ENCODE data around the gene BDH2. TPM values are rescaled to one million over a fixed set of nuclear protein-coding genes. Genes with fewer than 3 reads are reported as not detected.

The BDH2 gene
- total RNA-seq, 2 experiments from 2014 or later = 26.3 to 28.2 TPM

GRCh38 chr4:103036169-103036568 lies 63.5 kb downstream of the BDH2 start:
- POLR2A ChIA-PET = interaction anchor here (0.6 to 1.2 kb wide), 5 partner anchors 9 to 1036 kb away, joined by 3 to 7 read pairs (median 4); no protein-coding TSS in a partner anchor
- no peak overlapping the region for H3K27ac ChIP-seq (ENCODE audit: low read depth, low read length, poor library complexity, severe bottlenecking)
- TF ChIP-seq CTCF (conservative IDR thresholded peaks at IDR 0.05; ENCODE audit: low read length) (no peak), EZH2phosphoT487 (IDR thresholded peaks at IDR 0.05; ENCODE audit: borderline replicate concordance, low read depth, low read length) (no peak)
- no peaks in the 10 kb centered on the region for H3K79me2 ChIP-seq (ENCODE audit: insufficient read depth, low read depth, low read length)
- peaks cover 13% of the 10 kb centered on the region for H3K36me3 ChIP-seq (ENCODE audit: insufficient read depth, low read length)
- no peaks in the 10 kb centered on the region for H3K4me1 ChIP-seq (ENCODE audit: insufficient read depth, low read length, poor library complexity, severe bottlenecking)
- BruUV-seq (replicated peaks) = no TSS peak
- no peak overlapping the region for H2AFZ ChIP-seq (ENCODE audit: low read length)
- H3K4me2 ChIP-seq (ENCODE audit: low read length) = no peak overlapping the region
- no peak for DNase-seq (ENCODE audit: low spot score)
- CTCF ChIA-PET (ENCODE audit: unreplicated experiment) = no interaction called here
- H4K20me1 ChIP-seq (ENCODE audit: insufficient read depth, low read length) = no peaks in the 10 kb centered on the region
- no peak overlapping the region for H3K4me3 ChIP-seq (ENCODE audit: low read depth, low read length, poor library complexity, severe bottlenecking)
- H3K9me2 ChIP-seq (ENCODE audit: insufficient read depth, low read length) = no peaks in the 10 kb centered on the region
- intact Hi-C loops (cut with micrococcal nuclease; ENCODE audit: unreplicated experiment) = no loop called here
- H3K9me3 ChIP-seq (ENCODE audit: low read length) = no peaks in the 10 kb centered on the region

GRCh38 chr4:103032574-103032973 lies 67.1 kb downstream of the BDH2 start:
- no peak overlapping the region for H3K27ac ChIP-seq (ENCODE audit: low read depth, low read length, poor library complexity, severe bottlenecking)
- H3K9me3 ChIP-seq (ENCODE audit: low read length) = no peaks in the 10 kb centered on the region
- H4K20me1 ChIP-seq (ENCODE audit: insufficient read depth, low read length) = no peaks in the 10 kb centered on the region
- H3K79me2 ChIP-seq (ENCODE audit: insufficient read depth, low read depth, low read length) = no peaks in the 10 kb centered on the region
- peaks cover 36% of the 10 kb centered on the region for H3K36me3 ChIP-seq (ENCODE audit: insufficient read depth, low read length)
- H3K4me2 ChIP-seq (ENCODE audit: low read length) = no peak overlapping the region
- peak; percentile 58 for DNase-seq (ENCODE audit: low spot score)
- BruUV-seq (replicated peaks) = no TSS peak
- ChIA-PET POLR2A (interaction anchor here (0.6 to 0.8 kb wide), 2 partner anchors 11 to 166 kb away, joined by 3 to 4 read pairs; no protein-coding TSS in a partner anchor), CTCF (ENCODE audit: unreplicated experiment) (no interaction called here)
- no peaks in the 10 kb centered on the region for H3K4me1 ChIP-seq (ENCODE audit: insufficient read depth, low read length, poor library complexity, severe bottlenecking)
- intact Hi-C loops (cut with micrococcal nuclease; ENCODE audit: unreplicated experiment) = no loop called here
- no peak overlapping the region for H2AFZ ChIP-seq (ENCODE audit: low read length)
- no peaks in the 10 kb centered on the region for H3K9me2 ChIP-seq (ENCODE audit: insufficient read depth, low read length)
- no peak overlapping the region for H3K4me3 ChIP-seq (ENCODE audit: low read depth, low read length, poor library complexity, severe bottlenecking)
- TF ChIP-seq EZH2phosphoT487 (IDR thresholded peaks at IDR 0.05; ENCODE audit: borderline replicate concordance, low read depth, low read length) (no peak), CTCF (conservative IDR thresholded peaks at IDR 0.05; ENCODE audit: low read length) (peak; percentile 76)

GRCh38 chr4:103030791-103031190 lies 68.8 kb downstream of the BDH2 start:
- H3K9me3 ChIP-seq (ENCODE audit: low read length) = no peaks in the 10 kb centered on the region
- no peak overlapping the region for H3K27ac ChIP-seq (ENCODE audit: low read depth, low read length, poor library complexity, severe bottlenecking)
- H2AFZ ChIP-seq (ENCODE audit: low read length) = no peak overlapping the region
- TF ChIP-seq EZH2phosphoT487 (IDR thresholded peaks at IDR 0.05; ENCODE audit: borderline replicate concordance, low read depth, low read length) (no peak), CTCF (conservative IDR thresholded peaks at IDR 0.05; ENCODE audit: low read length) (no peak)
- H3K36me3 ChIP-seq (ENCODE audit: insufficient read depth, low read length) = peaks cover 39% of the 10 kb centered on the region
- no TSS peak for BruUV-seq (replicated peaks)
- H3K79me2 ChIP-seq (ENCODE audit: insufficient read depth, low read depth, low read length) = no peaks in the 10 kb centered on the region
- CTCF ChIA-PET (ENCODE audit: unreplicated experiment) = no interaction called here
- no peak overlapping the region for H3K4me2 ChIP-seq (ENCODE audit: low read length)
- no peaks in the 10 kb centered on the region for H3K9me2 ChIP-seq (ENCODE audit: insufficient read depth, low read length)
- no peaks in the 10 kb centered on the region for H4K20me1 ChIP-seq (ENCODE audit: insufficient read depth, low read length)
- no peaks in the 10 kb centered on the region for H3K4me1 ChIP-seq (ENCODE audit: insufficient read depth, low read length, poor library complexity, severe bottlenecking)
- POLR2A ChIA-PET = interaction anchor here (1.1 kb wide), 1 partner anchor 12 kb away, joined by 3 read pairs; no protein-coding TSS in a partner anchor
- DNase-seq (ENCODE audit: low spot score) = no peak
- no peak overlapping the region for H3K4me3 ChIP-seq (ENCODE audit: low read depth, low read length, poor library complexity, severe bottlenecking)
- intact Hi-C loops (cut with micrococcal nuclease; ENCODE audit: unreplicated experiment) = no loop called here
